ENCODE results near the gene ADCK2.
"Not testable (repeated sequence)": the region's sequence is repeated elsewhere in the genome, so short reads cannot be mapped to it uniquely, and the experiment has no call there.

GRCh38 chr7:140712392-140712791 lies 39.6 kb downstream of the ADCK2 start:
- TF ChIP-seq, protein P1, sequence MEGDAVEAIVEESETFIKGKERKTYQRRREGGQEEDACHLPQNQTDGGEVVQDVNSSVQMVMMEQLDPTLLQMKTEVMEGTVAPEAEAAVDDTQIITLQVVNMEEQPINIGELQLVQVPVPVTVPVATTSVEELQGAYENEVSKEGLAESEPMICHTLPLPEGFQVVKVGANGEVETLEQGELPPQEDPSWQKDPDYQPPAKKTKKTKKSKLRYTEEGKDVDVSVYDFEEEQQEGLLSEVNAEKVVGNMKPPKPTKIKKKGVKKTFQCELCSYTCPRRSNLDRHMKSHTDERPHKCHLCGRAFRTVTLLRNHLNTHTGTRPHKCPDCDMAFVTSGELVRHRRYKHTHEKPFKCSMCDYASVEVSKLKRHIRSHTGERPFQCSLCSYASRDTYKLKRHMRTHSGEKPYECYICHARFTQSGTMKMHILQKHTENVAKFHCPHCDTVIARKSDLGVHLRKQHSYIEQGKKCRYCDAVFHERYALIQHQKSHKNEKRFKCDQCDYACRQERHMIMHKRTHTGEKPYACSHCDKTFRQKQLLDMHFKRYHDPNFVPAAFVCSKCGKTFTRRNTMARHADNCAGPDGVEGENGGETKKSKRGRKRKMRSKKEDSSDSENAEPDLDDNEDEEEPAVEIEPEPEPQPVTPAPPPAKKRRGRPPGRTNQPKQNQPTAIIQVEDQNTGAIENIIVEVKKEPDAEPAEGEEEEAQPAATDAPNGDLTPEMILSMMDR (IDR thresholded peaks at IDR 0.05) = not testable (repeated sequence)
- TF ChIP-seq POLR2A (IDR thresholded peaks at IDR 0.05); EP300 (IDR thresholded peaks at IDR 0.05; ENCODE audit: low read depth): not testable (repeated sequence)

All from transverse colon (tissue), 3 donors.